GM12878 (cell line): ENCODE results near the gene SLC31A1. TPM values are rescaled to one million over a fixed set of nuclear protein-coding genes. Genes with fewer than 3 reads are reported as not detected.
A peak's percentile ranks its signal among the peaks of the same experiment; 100 is the strongest.

ENCODE experiments used
- ATF2 ChIP-seq: IDR thresholded peaks from 2 replicates; pipeline ENCODE4 v1.6.1; 2012; ENCODE audit warnings: low read length, inconsistent platforms
- ATF7 ChIP-seq: fragments of 450-650 bp; IDR thresholded peaks from 2 replicates; pipeline ENCODE4 v1.6.1; 2016; ENCODE audit warnings: low read depth, mild to moderate bottlenecking
- BACH1 ChIP-seq: fragments of 450-650 bp; IDR thresholded peaks from 2 replicates; pipeline ENCODE4 v1.6.1; 2017; ENCODE audit warnings: mild to moderate bottlenecking, borderline replicate concordance
- BCLAF1 ChIP-seq: fragments of 450-650 bp; IDR thresholded peaks from 2 replicates; pipeline ENCODE4 v1.6.1; 2017; ENCODE audit warnings: antibody characterized with exemption, mild to moderate bottlenecking, moderate library complexity
- BHLHE40 ChIP-seq, 2 experiments: fragments of 450-650 bp in 1 of 2; IDR thresholded peaks; 2 replicates each; pipeline ENCODE4 v1.6.1; 2011 to 2017; ENCODE audit warnings: low read depth in 2 of 2, borderline replicate concordance in 1 of 2, improper control_type of control experiment in 1 of 2, low read length in 1 of 2, mild to moderate bottlenecking in 1 of 2
- CEBPB ChIP-seq, 2 experiments: fragments of 150-350 bp in 1 of 2; IDR thresholded peaks; 2 replicates each; pipeline ENCODE4 v1.6.1; 2012 to 2014; ENCODE audit warnings: low read depth in 2 of 2, low read length in 2 of 2, borderline replicate concordance in 1 of 2, inconsistent platforms in 1 of 2
- CHD4 ChIP-seq: fragments of 200-600 bp; sonication (generic); IDR thresholded peaks from 2 replicates; pipeline ENCODE4 v1.6.1; 2016; ENCODE audit warnings: mild to moderate bottlenecking
- ELK1 ChIP-seq: IDR thresholded peaks from 2 replicates; pipeline ENCODE4 v1.6.1; 2012; ENCODE audit warnings: low read depth, low read length, improper control_type of control experiment
- GABPA ChIP-seq: IDR thresholded peaks from 2 replicates; pipeline ENCODE4 v1.6.1; 2014; ENCODE audit warnings: antibody characterized with exemption, low read depth, mild to moderate bottlenecking, inconsistent platforms
- LARP7 ChIP-seq: fragments of 450-650 bp; IDR thresholded peaks from 2 replicates; pipeline ENCODE4 v1.6.1; 2017; ENCODE audit warnings: mild to moderate bottlenecking
- MAX ChIP-seq: IDR thresholded peaks from 2 replicates; pipeline ENCODE4 v1.6.1; 2012; ENCODE audit warnings: low read depth, low read length, improper control_type of control experiment
- MYC ChIP-seq: IDR thresholded peaks from 2 replicates; pipeline ENCODE4 v1.6.1; 2011; ENCODE audit warnings: mild to moderate bottlenecking, low read length, moderate library complexity, inconsistent platforms; ENCODE audit not compliant: insufficient read depth, insufficient replicate concordance, insufficient read length, severe bottlenecking
- NFIC ChIP-seq: IDR thresholded peaks from 2 replicates; pipeline ENCODE4 v1.6.1; 2012; ENCODE audit warnings: low read depth, mild to moderate bottlenecking, inconsistent platforms, low read length, moderate library complexity
- PKNOX1 ChIP-seq: fragments of 450-650 bp; IDR thresholded peaks from 2 replicates; pipeline ENCODE4 v1.6.1; 2016; ENCODE audit warnings: mild to moderate bottlenecking
- PML ChIP-seq: IDR thresholded peaks from 2 replicates; pipeline ENCODE4 v1.6.1; 2012; ENCODE audit warnings: low read length, inconsistent platforms
- RELB ChIP-seq: fragments of 450-650 bp; IDR thresholded peaks from 2 replicates; pipeline ENCODE4 v1.6.1; 2017; ENCODE audit warnings: low read depth, mild to moderate bottlenecking, moderate library complexity
- SMAD5 ChIP-seq: IDR thresholded peaks from 2 replicates; pipeline ENCODE4 v1.6.1; 2016; ENCODE audit warnings: antibody characterized with exemption, low read depth
- SP1 ChIP-seq: IDR thresholded peaks from one replicate; pipeline ENCODE4 v1.6.1; 2011; ENCODE audit warnings: low read depth, low read length
- TBL1XR1 ChIP-seq: IDR thresholded peaks from 2 replicates; pipeline ENCODE4 v1.6.1; 2012; ENCODE audit warnings: low read depth, low read length, improper control_type of control experiment
- YBX1 ChIP-seq: fragments of 450-650 bp; IDR thresholded peaks from 2 replicates; pipeline ENCODE4 v1.6.1; 2016; ENCODE audit warnings: antibody characterized with exemption
- ZNF274 ChIP-seq: IDR thresholded peaks from one replicate; pipeline ENCODE4 v1.8.0; 2011; ENCODE audit not compliant: insufficient read length, insufficient read depth
- polyA plus RNA-seq, 11 experiments: library from polyadenylated mRNA; depleted of rRNA in 4 of 11; unstranded in 6 of 11; stranded (reverse) in 5 of 11; fragments of >200 nt; fragmentation: Nextera tagmentation in 4 of 11; fragmentation: Illumina TruSeq in 1 of 11; extraction: Ambion mirVana in 4 of 11; extraction: Trizol in 1 of 11; gene quantifications; 1 replicate in 1 of 11; 2 replicates in 10 of 11; pipeline versions ENCODE4 v1.2.1 to v1.2.3, GENCODE V29; 2011 to 2016; ENCODE audit warnings: inconsistent platforms in 2 of 11, missing spikeins in 2 of 11, low read depth in 1 of 11
- total RNA-seq, 4 experiments: library from RNA; depleted of rRNA in 3 of 4; stranded (reverse); fragments of >200 nt in 3 of 4; fragmentation: Illumina TruSeq in 1 of 4; extraction: Trizol in 1 of 4; gene quantifications; 2 replicates each; pipeline versions ENCODE4 v1.2.1 to v1.2.3, GENCODE V29; 2013 to 2021

SLC31A1 gene
- total and polyA plus RNA-seq, 10 of the 15 experiments (the other 5 are each of a cell fraction or from before 2014, with no cell fraction given): 7.3 to 16.2 (median 10.5) TPM

GRCh38 chr9:113219186-113219936, 2.0 kb upstream of the SLC31A1 start (continued):
- TF ChIP-seq BCLAF1 (no peak), MYC (no peak), CHD4 (peak; percentile 81; the same call in 1 of the 2 replicates), YBX1 (0 out of 2 replicates have a peak, but pooled peaks have one; percentile 26), ZNF274 (no peak), SMAD5 (no peak), ATF2 (peak; percentile 67), TBL1XR1 (peak; percentile 83), CEBPB (IDR thresholded peaks at IDR 0.05; ENCODE audit: borderline replicate concordance in 1 of 2, low read depth in 2 of 2, low read length in 2 of 2) (0 out of 4 replicates have a peak, but pooled peaks of 1 of the 2 experiments have one; percentile 7), RELB (peak; percentile 69), PML (peak; percentile 23; the same call in 1 of the 2 replicates), LARP7 (no peak), NFIC (peak; percentile 73), PKNOX1 (0 out of 2 replicates have a peak, but pooled peaks have one; percentile 3), SP1 (no peak), ATF7 (peak; percentile 18; the same call in 1 of the 2 replicates), BACH1 (no peak; the same call in 1 of the 2 replicates), GABPA (0 out of 2 replicates have a peak, but pooled peaks have one; percentile 7), BHLHE40 (IDR thresholded peaks at IDR 0.05; ENCODE audit: borderline replicate concordance in 1 of 2, low read depth in 2 of 2, low read length in 1 of 2) (peak; percentile 39 to 74; a peak in 3 of 4 replicates), MAX (no peak), ELK1 (peak; percentile 60; the same call in 1 of the 2 replicates)
